GM23248 (cell line): Measurements from ENCODE around the gene SOX11. TPM values are rescaled to one million over a fixed set of nuclear protein-coding genes. Genes with fewer than 3 reads are reported as not detected.

ENCODE experiments used
- DNase-seq: peaks from one replicate; pipeline ENCODE4 v3.0.0-alpha.2; 2015
- H2AFZ ChIP-seq: fragments of 200-600 bp; sonication (generic); 2 replicates; pipeline ENCODE4 v1.6.1; 2016; ENCODE audit warnings: antibody characterized with exemption
- H3F3A ChIP-seq: fragments of 200-600 bp; sonication (generic); 2 replicates; pipeline ENCODE4 v1.6.1; 2016; ENCODE audit warnings: mild to moderate bottlenecking, antibody characterized with exemption, mixed run types; ENCODE audit not compliant: insufficient read depth
- H3K27ac ChIP-seq: fragments of 200-600 bp; sonication (generic); 2 replicates; pipeline ENCODE4 v1.5.1; 2016; ENCODE audit warnings: mild to moderate bottlenecking
- H3K27me3 ChIP-seq: fragments of 200-600 bp; sonication (generic); replicated peaks from 2 replicates; pipeline ENCODE4 v1.6.1; 2016; ENCODE audit warnings: mild to moderate bottlenecking; ENCODE audit not compliant: insufficient read depth
- H3K36me3 ChIP-seq: fragments of 200-600 bp; sonication (generic); 2 replicates; pipeline ENCODE4 v1.6.1; 2016; ENCODE audit warnings: low read depth, mild to moderate bottlenecking
- H3K4me1 ChIP-seq: fragments of 200-600 bp; sonication (generic); 2 replicates; pipeline ENCODE4 v1.6.1; 2016; ENCODE audit warnings: mild to moderate bottlenecking; ENCODE audit not compliant: insufficient read depth
- H3K4me2 ChIP-seq: fragments of 200-600 bp; sonication (generic); one replicate; pipeline ENCODE4 v1.6.1; 2016; ENCODE audit warnings: mild to moderate bottlenecking; ENCODE audit not compliant: unreplicated experiment
- H3K4me3 ChIP-seq: fragments of 200-600 bp; sonication (generic); 2 replicates; pipeline ENCODE4 v1.5.1; 2016; ENCODE audit warnings: mild to moderate bottlenecking
- H3K79me2 ChIP-seq: fragments of 200-600 bp; sonication (generic); 2 replicates; pipeline ENCODE4 v1.6.1; 2016; ENCODE audit warnings: mild to moderate bottlenecking; ENCODE audit not compliant: insufficient read depth
- H3K9ac ChIP-seq: fragments of 200-600 bp; sonication (generic); 2 replicates; pipeline ENCODE4 v1.6.1; 2016; ENCODE audit warnings: mild to moderate bottlenecking
- H3K9me2 ChIP-seq: fragments of 200-600 bp; sonication (generic); 2 replicates; pipeline ENCODE4 v1.6.1; 2016; ENCODE audit warnings: mixed run types, mild to moderate bottlenecking, moderate library complexity; ENCODE audit not compliant: insufficient read depth
- H3K9me3 ChIP-seq: fragments of 200-600 bp; sonication (generic); one replicate; pipeline ENCODE4 v1.6.1; 2017; ENCODE audit warnings: low read depth
- H4K20me1 ChIP-seq: fragments of 200-600 bp; sonication (generic); 2 replicates; pipeline ENCODE4 v1.6.0; 2016; ENCODE audit not compliant: insufficient read depth
- EZH2 ChIP-seq: fragments of 200-600 bp; sonication (generic); IDR thresholded peaks from 2 replicates; pipeline ENCODE4 v1.6.1; 2018; ENCODE audit warnings: antibody characterized with exemption, mild to moderate bottlenecking; ENCODE audit not compliant: insufficient read depth, poor library complexity, severe bottlenecking
- EZH2phosphoT487 ChIP-seq: fragments of 200-600 bp; sonication (generic); IDR thresholded peaks from 2 replicates; pipeline ENCODE4 v1.6.1; 2018; ENCODE audit warnings: antibody characterized with exemption, moderate library complexity, mild to moderate bottlenecking, low read depth; ENCODE audit not compliant: insufficient read depth
- WGBS, 2 experiments: methylation state at CpG; one replicate each; pipeline ENCODE4 v1.1.6; 2015 to 2017; ENCODE audit warnings: low lambda C conversion rate in 2 of 2, low coverage in 1 of 2; ENCODE audit errors: missing lambda C conversion rate in 2 of 2; 5-methylcytosine and 5-hydroxymethylcytosine counted together
- in situ Hi-C: fragments of 300-500 bp; cut with MboI; formaldehyde crosslinking; loops from 2 replicates; pipeline ENCODE4 v1.15.0; 2020
- polyA plus RNA-seq: library from polyadenylated mRNA; unstranded; fragments of >200 nt; fragmentation: Nextera tagmentation; extraction: Ambion mirVana; gene quantifications from 2 replicates; pipeline ENCODE4 v1.2.1, GENCODE V29; 2016
- total RNA-seq: library from RNA; depleted of rRNA; stranded (reverse); fragments of >200 nt; shearing (Covaris generic); gene quantifications from 2 replicates; pipeline ENCODE4 v1.2.3, GENCODE V29; 2014

SOX11 gene
- total and polyA plus RNA-seq, 2 experiments from 2014 or later = under 0.01 to 0.08 TPM

GRCh38 chr2:5725794-5726463 is 33.7 kb downstream of the SOX11 start:
- Histone ChIP-seq H3K27me3 (no peaks in the 10 kb centered on the region), H3K27ac (no peak overlapping the region), H3K79me2 (no peaks in the 10 kb centered on the region), H3K9me3 (no peaks in the 10 kb centered on the region), H3K9ac (no peak overlapping the region), H3K36me3 (no peaks in the 10 kb centered on the region), H3K9me2 (no peaks in the 10 kb centered on the region), H3K4me1 (no peaks in the 10 kb centered on the region), H3F3A (no peaks in the 10 kb centered on the region), H2AFZ (no peak overlapping the region), H4K20me1 (no peaks in the 10 kb centered on the region), H3K4me2 (no peak overlapping the region), H3K4me3 (no peak overlapping the region)
- TF ChIP-seq EZH2 (no peak), EZH2phosphoT487 (no peak)
- in situ Hi-C loops = no loop called here
- WGBS, 2 experiments = 32% methylated on average over 23 of the region's 23 CpGs
- no peak for DNase-seq

GRCh38 chr2:5727235-5727634 is 35.1 kb downstream of the SOX11 start:
- H3K4me2 ChIP-seq = no peak overlapping the region
- H3K36me3 ChIP-seq = no peaks in the 10 kb centered on the region
- DNase-seq = no peak
- H3K4me1 ChIP-seq = no peaks in the 10 kb centered on the region
- H3K9me2 ChIP-seq = no peaks in the 10 kb centered on the region
- no peaks in the 10 kb centered on the region for H3K9me3 ChIP-seq
- in situ Hi-C loops = no loop called here
- H3K27me3 ChIP-seq = no peaks in the 10 kb centered on the region
- TF ChIP-seq EZH2phosphoT487 (no peak), EZH2 (no peak)
- H2AFZ ChIP-seq = no peak overlapping the region
- H3K9ac ChIP-seq = no peak overlapping the region
- no peaks in the 10 kb centered on the region for H4K20me1 ChIP-seq
- H3K79me2 ChIP-seq = no peaks in the 10 kb centered on the region
- no peak overlapping the region for H3K4me3 ChIP-seq
- no peaks in the 10 kb centered on the region for H3F3A ChIP-seq
- H3K27ac ChIP-seq = no peak overlapping the region

- Histone ChIP-seq H3K4me2 (no peak overlapping the region), H3K27me3 (no peaks in the 10 kb centered on the region), H3K9me3 (no peaks in the 10 kb centered on the region), H3K4me3 (no peak overlapping the region), H3K36me3 (no peaks in the 10 kb centered on the region), H3K4me1 (no peaks in the 10 kb centered on the region), H4K20me1 (no peaks in the 10 kb centered on the region), H3K27ac (no peak overlapping the region), H3K9me2 (no peaks in the 10 kb centered on the region), H3K9ac (no peak overlapping the region), H2AFZ (no peak overlapping the region), H3K79me2 (no peaks in the 10 kb centered on the region), H3F3A (no peaks in the 10 kb centered on the region)
- TF ChIP-seq EZH2 (no peak), EZH2phosphoT487 (no peak)
- in situ Hi-C loops = no loop called here
- no peak for DNase-seq
- 18 to 36% methylated on average over 3 of the region's 3 CpGs for WGBS, 2 experiments
Measured at GRCh38 chr2:5729416-5729815, 37.2 kb downstream of the SOX11 start.

- DNase-seq = no peak
- WGBS, 2 experiments = 12 to 20% methylated on average over 2 of the region's 2 CpGs
- Histone ChIP-seq H3K4me1 (no peaks in the 10 kb centered on the region), H3K9me3 (no peaks in the 10 kb centered on the region), H2AFZ (no peak overlapping the region), H3K27me3 (no peaks in the 10 kb centered on the region), H3K79me2 (no peaks in the 10 kb centered on the region), H3F3A (no peaks in the 10 kb centered on the region), H3K36me3 (no peaks in the 10 kb centered on the region), H3K27ac (no peak overlapping the region), H3K4me2 (no peak overlapping the region), H3K4me3 (no peak overlapping the region), H4K20me1 (no peaks in the 10 kb centered on the region), H3K9me2 (no peaks in the 10 kb centered on the region), H3K9ac (no peak overlapping the region)
- in situ Hi-C loops = no loop called here
- no peak for TF ChIP-seq EZH2phosphoT487
- TF ChIP-seq EZH2 = no peak
Measured at GRCh38 chr2:5730386-5730785, 38.2 kb downstream of the SOX11 start.
